ENCODE results near the gene STIM1.

The STIM1 gene

GRCh38 chr11:3969200-3969599, 113.7 kb downstream of the STIM1 start:
- Histone ChIP-seq H3K9me3 (ENCODE audit: control insufficient read depth, insufficient read depth, low read length) (no peaks in the 10 kb centered on the region), H3K79me2 (ENCODE audit: control insufficient read depth, low read length) (0 out of 2 replicates have a peak, but pooled peaks cover under 1% of the 10 kb centered on the region), H3K9me2 (replicated peaks; ENCODE audit: control insufficient read depth, low read length) (no peaks in the 10 kb centered on the region), H3K4me3 (ENCODE audit: low read length) (no peak overlapping the region), H3F3A (ENCODE audit: control insufficient read depth, insufficient read depth) (no peaks in the 10 kb centered on the region), H3K36me3 (ENCODE audit: control insufficient read depth, low read length) (no peaks in the 10 kb centered on the region), H3K4me2 (ENCODE audit: low read length) (no peak overlapping the region), H3K27me3 (ENCODE audit: control insufficient read depth, low read length) (no peaks in the 10 kb centered on the region), H3K27ac (ENCODE audit: low read depth, low read length) (no peak overlapping the region), H4K20me1 (ENCODE audit: control insufficient read depth, insufficient read depth, low read depth, low read length) (no peaks in the 10 kb centered on the region), H3K4me1 (ENCODE audit: control insufficient read depth, low read length) (no peaks in the 10 kb centered on the region)
- no peak for TF ChIP-seq EZH2phosphoT487 (IDR thresholded peaks at IDR 0.05; ENCODE audit: borderline replicate concordance, low read length)
- TF ChIP-seq, protein P1, sequence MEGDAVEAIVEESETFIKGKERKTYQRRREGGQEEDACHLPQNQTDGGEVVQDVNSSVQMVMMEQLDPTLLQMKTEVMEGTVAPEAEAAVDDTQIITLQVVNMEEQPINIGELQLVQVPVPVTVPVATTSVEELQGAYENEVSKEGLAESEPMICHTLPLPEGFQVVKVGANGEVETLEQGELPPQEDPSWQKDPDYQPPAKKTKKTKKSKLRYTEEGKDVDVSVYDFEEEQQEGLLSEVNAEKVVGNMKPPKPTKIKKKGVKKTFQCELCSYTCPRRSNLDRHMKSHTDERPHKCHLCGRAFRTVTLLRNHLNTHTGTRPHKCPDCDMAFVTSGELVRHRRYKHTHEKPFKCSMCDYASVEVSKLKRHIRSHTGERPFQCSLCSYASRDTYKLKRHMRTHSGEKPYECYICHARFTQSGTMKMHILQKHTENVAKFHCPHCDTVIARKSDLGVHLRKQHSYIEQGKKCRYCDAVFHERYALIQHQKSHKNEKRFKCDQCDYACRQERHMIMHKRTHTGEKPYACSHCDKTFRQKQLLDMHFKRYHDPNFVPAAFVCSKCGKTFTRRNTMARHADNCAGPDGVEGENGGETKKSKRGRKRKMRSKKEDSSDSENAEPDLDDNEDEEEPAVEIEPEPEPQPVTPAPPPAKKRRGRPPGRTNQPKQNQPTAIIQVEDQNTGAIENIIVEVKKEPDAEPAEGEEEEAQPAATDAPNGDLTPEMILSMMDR (IDR thresholded peaks at IDR 0.05; ENCODE audit: low read depth, low read length, poor library complexity, severe bottlenecking): no peak

- no peaks in the 10 kb centered on the region for H3K27me3 ChIP-seq (ENCODE audit: control insufficient read depth, low read length)
- no peaks in the 10 kb centered on the region for H3K9me2 ChIP-seq (replicated peaks; ENCODE audit: control insufficient read depth, low read length)
- H3K9me3 ChIP-seq (ENCODE audit: control insufficient read depth, insufficient read depth, low read length): no peaks in the 10 kb centered on the region
- H3K4me1 ChIP-seq (ENCODE audit: control insufficient read depth, low read length): no peaks in the 10 kb centered on the region
- H4K20me1 ChIP-seq (ENCODE audit: control insufficient read depth, insufficient read depth, low read depth, low read length): no peaks in the 10 kb centered on the region
- H3F3A ChIP-seq (ENCODE audit: control insufficient read depth, insufficient read depth): no peaks in the 10 kb centered on the region
- H3K4me2 ChIP-seq (ENCODE audit: low read length): no peak overlapping the region
- no peaks in the 10 kb centered on the region for H3K36me3 ChIP-seq (ENCODE audit: control insufficient read depth, low read length)
- no peak for TF ChIP-seq EZH2phosphoT487 (IDR thresholded peaks at IDR 0.05; ENCODE audit: borderline replicate concordance, low read length)
- TF ChIP-seq, protein P1 (IDR thresholded peaks at IDR 0.05; ENCODE audit: low read depth, low read length, poor library complexity, severe bottlenecking): no peak
- no peak overlapping the region for H3K4me3 ChIP-seq (ENCODE audit: low read length)
- no peaks in the 10 kb centered on the region for H3K79me2 ChIP-seq (ENCODE audit: control insufficient read depth, low read length)
- H3K27ac ChIP-seq (ENCODE audit: low read depth, low read length): no peak overlapping the region
Measured at GRCh38 chr11:3969613-3970012, 114.1 kb downstream of the STIM1 start.

- Histone ChIP-seq H3K79me2 (ENCODE audit: control insufficient read depth, low read length) (no peaks in the 10 kb centered on the region), H3K4me3 (ENCODE audit: low read length) (no peak overlapping the region), H3K4me2 (ENCODE audit: low read length) (no peak overlapping the region), H3K9me2 (replicated peaks; ENCODE audit: control insufficient read depth, low read length) (no peaks in the 10 kb centered on the region), H3K9me3 (ENCODE audit: control insufficient read depth, insufficient read depth, low read length) (no peaks in the 10 kb centered on the region), H3K4me1 (ENCODE audit: control insufficient read depth, low read length) (no peaks in the 10 kb centered on the region), H3K27me3 (ENCODE audit: control insufficient read depth, low read length) (no peaks in the 10 kb centered on the region), H4K20me1 (ENCODE audit: control insufficient read depth, insufficient read depth, low read depth, low read length) (no peaks in the 10 kb centered on the region), H3F3A (ENCODE audit: control insufficient read depth, insufficient read depth) (no peaks in the 10 kb centered on the region), H3K27ac (ENCODE audit: low read depth, low read length) (no peak overlapping the region), H3K36me3 (ENCODE audit: control insufficient read depth, low read length) (no peaks in the 10 kb centered on the region)
- TF ChIP-seq EZH2phosphoT487 (IDR thresholded peaks at IDR 0.05; ENCODE audit: borderline replicate concordance, low read length): no peak
- TF ChIP-seq, protein P1 (IDR thresholded peaks at IDR 0.05; ENCODE audit: low read depth, low read length, poor library complexity, severe bottlenecking): no peak
Measured at GRCh38 chr11:3970108-3970507, 114.6 kb downstream of the STIM1 start.
